ENCODE results near the gene CEP128. TPM values are rescaled to one million over a fixed set of nuclear protein-coding genes. Genes with fewer than 3 reads are reported as not detected.

Gene CEP128
- total RNA-seq, 4 donors from 2014 or later, result 3.8 to 12.0 (median 6.0) TPM

DNA sequence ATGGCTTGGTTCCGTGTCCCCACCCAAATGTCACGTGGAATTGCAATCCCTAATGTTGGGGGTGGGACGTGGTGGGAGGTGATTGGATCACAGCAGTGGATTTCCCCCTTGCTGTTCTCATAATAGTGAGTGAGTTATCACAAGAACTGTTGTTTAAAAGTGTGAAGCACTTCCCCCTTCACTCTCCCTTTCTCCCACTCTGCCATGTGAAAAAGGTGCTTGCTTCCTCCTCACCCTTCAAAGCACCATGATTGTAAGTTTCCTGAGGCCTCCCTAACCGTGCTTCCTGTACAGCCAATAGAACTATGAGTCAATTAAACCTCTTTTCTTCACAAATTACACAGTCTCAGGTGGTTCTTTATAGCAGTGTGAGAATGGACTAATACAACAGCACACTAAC, 5.3 kb upstream of the CEP128 start:
- no peak for ATAC-seq
- Histone ChIP-seq H3K4me1 (peaks cover 0 to 7% (median 3%) of the 10 kb centered on the region in 3 donors), H3K9me3 (no peaks in the 10 kb centered on the region), H3K27me3 (peaks cover 20% of the 10 kb centered on the region), H3K4me3 (no peak overlapping the region), H3K27ac (no peak overlapping the region), H3K36me3 (no peaks in the 10 kb centered on the region)
- WGBS, 2 donors (ENCODE audit: low coverage in 1 of 2), result 55 to 63% methylated on average over 4 of the region's 4 CpGs
- TF ChIP-seq POLR2A (IDR thresholded peaks at IDR 0.05) (no peak), EP300 (IDR thresholded peaks at IDR 0.05) (no peak), POLR2AphosphoS5 (IDR thresholded peaks at IDR 0.05) (no peak)
- TF ChIP-seq, protein P1, sequence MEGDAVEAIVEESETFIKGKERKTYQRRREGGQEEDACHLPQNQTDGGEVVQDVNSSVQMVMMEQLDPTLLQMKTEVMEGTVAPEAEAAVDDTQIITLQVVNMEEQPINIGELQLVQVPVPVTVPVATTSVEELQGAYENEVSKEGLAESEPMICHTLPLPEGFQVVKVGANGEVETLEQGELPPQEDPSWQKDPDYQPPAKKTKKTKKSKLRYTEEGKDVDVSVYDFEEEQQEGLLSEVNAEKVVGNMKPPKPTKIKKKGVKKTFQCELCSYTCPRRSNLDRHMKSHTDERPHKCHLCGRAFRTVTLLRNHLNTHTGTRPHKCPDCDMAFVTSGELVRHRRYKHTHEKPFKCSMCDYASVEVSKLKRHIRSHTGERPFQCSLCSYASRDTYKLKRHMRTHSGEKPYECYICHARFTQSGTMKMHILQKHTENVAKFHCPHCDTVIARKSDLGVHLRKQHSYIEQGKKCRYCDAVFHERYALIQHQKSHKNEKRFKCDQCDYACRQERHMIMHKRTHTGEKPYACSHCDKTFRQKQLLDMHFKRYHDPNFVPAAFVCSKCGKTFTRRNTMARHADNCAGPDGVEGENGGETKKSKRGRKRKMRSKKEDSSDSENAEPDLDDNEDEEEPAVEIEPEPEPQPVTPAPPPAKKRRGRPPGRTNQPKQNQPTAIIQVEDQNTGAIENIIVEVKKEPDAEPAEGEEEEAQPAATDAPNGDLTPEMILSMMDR (IDR thresholded peaks at IDR 0.05), result no peak

- Histone ChIP-seq H3K4me1 (peaks cover 0 to 9% (median 3%) of the 10 kb centered on the region in 3 donors), H3K4me3 (no peak overlapping the region), H3K27me3 (peaks cover 20% of the 10 kb centered on the region), H3K36me3 (no peaks in the 10 kb centered on the region), H3K27ac (no peak overlapping the region), H3K9me3 (no peaks in the 10 kb centered on the region)
- TF ChIP-seq, protein P1 (IDR thresholded peaks at IDR 0.05), result no peak
- TF ChIP-seq EP300 (IDR thresholded peaks at IDR 0.05) (no peak), POLR2A (IDR thresholded peaks at IDR 0.05) (no peak), POLR2AphosphoS5 (IDR thresholded peaks at IDR 0.05) (no peak)
- whole genome bisulfite sequencing, 2 donors (ENCODE audit: low coverage in 1 of 2), result 62 to 75% methylated on average over 1 of the region's 1 CpG
- no peak for ATAC-seq
Observed at GRCh38 chr14:80946187-80946586, 4.6 kb upstream of the CEP128 start.

DNA sequence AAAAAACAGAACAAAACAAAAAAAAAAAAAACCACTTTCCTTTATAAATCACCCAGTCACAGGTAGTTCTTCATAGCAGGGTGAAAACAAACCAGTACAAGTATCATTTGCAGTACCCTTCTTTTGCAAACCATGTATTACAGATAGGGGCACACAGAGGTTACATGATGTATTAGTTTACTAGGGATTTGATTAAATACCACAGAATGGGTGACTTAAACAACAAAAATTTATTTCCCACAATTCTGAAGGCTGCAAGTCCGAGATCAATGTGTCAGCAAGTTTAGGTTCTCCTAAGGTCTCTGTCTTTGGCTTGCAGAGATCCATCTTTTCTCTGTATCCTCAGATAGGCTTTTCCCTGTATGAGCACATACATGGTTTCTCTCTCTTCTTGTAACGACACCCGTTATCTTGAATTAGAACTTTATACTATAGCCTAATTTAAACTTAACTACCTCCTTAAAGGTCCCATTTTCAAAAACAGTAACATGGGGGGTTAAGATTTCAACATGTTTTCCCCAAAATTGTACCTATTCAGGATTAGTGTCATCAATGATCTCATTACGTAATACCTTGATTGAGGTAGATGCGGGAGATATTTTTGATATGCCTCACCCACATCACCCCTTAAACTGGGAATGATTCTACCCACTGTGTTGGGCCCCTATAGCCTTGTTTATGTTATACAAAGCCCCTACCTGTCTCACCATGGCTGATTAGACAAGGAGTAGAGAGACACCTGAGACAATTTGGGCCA, 3.5 kb upstream of the CEP128 start:
- no peak overlapping the region for H3K27ac ChIP-seq
- H3K9me3 ChIP-seq, result no peaks in the 10 kb centered on the region
- peaks cover 20% of the 10 kb centered on the region for H3K27me3 ChIP-seq
- peaks cover 0 to 21% (median 7%) of the 10 kb centered on the region in 3 donors for H3K4me1 ChIP-seq
- H3K4me3 ChIP-seq, result no peak overlapping the region
- H3K36me3 ChIP-seq, result no peaks in the 10 kb centered on the region
- ATAC-seq, result no peak
- 81 to 86% methylated on average over 5 of the region's 5 CpGs for WGBS, 2 donors (ENCODE audit: low coverage in 1 of 2)
- TF ChIP-seq POLR2AphosphoS5 (IDR thresholded peaks at IDR 0.05), result no peak
- TF ChIP-seq EP300 (IDR thresholded peaks at IDR 0.05), result no peak

DNA sequence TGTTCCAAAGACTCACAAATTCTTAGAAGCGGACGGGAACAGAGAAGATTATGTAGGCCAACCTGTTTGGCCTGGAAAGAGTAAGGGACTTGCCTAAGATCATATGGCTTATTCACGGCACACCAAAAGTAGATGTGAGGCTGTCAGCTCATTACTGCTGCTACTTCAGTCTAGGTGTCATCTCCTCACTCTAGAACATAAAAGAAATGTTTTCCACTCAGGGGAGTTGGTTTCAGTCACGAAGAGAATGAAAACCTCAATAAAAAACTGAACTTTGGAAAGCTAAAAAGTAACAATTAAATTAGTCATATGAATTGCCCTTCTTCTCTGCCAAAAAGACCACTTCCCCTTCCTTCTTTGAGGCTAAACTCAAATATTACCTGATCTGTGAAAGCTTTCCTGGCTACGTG, 658 bp upstream of the CEP128 start:
- WGBS, 2 donors (ENCODE audit: low coverage in 1 of 2), result 43 to 65% methylated on average over 5 of the region's 5 CpGs
- Histone ChIP-seq H3K36me3 (peaks cover 0 to 10% of the 10 kb centered on the region in 2 donors), H3K4me1 (peaks cover 0 to 21% (median 7%) of the 10 kb centered on the region in 3 donors), H3K4me3 (peak overlapping the region; percentile 72 to 80), H3K27ac (peak overlapping the region in 3 of 4 donors; percentile 65 to 71 (median 66)), H3K9me3 (no peaks in the 10 kb centered on the region), H3K27me3 (peaks cover 6% of the 10 kb centered on the region)
- TF ChIP-seq POLR2A (IDR thresholded peaks at IDR 0.05) (no peak), POLR2AphosphoS5 (IDR thresholded peaks at IDR 0.05) (no peak), EP300 (IDR thresholded peaks at IDR 0.05) (no peak)
- TF ChIP-seq, protein P1 (IDR thresholded peaks at IDR 0.05), result no peak
- no peak for ATAC-seq

DNA sequence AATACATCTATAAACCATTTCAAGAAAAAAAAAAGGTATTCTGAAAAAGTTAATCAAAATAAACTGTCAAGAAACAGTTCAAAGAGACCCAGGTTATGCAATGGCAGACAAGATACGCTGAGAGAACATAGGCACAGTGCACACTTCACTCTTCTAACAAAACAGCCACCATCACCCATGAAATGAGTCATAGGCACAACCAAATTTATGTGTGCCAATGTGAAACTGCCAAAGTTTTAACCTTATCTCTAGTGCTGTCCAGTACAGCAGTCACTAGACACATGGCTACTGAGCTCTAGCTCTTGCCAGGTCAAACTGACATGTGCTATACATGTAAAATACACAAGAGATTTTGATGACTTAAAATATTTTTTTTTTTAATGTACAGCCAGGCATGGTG, 1.4 kb downstream of the CEP128 start:
- no peak for ATAC-seq
- TF ChIP-seq POLR2AphosphoS5 (IDR thresholded peaks at IDR 0.05), result no peak
- TF ChIP-seq POLR2A (IDR thresholded peaks at IDR 0.05), result no peak
- TF ChIP-seq, protein P1 (IDR thresholded peaks at IDR 0.05), result no peak
- no peak for TF ChIP-seq EP300 (IDR thresholded peaks at IDR 0.05)
- Histone ChIP-seq H3K9me3 (no peaks in the 10 kb centered on the region), H3K4me1 (peaks cover 0 to 21% (median 7%) of the 10 kb centered on the region in 3 donors), H3K27me3 (no peaks in the 10 kb centered on the region), H3K27ac (no peak overlapping the region), H3K36me3 (peaks cover 0 to 10% of the 10 kb centered on the region in 2 donors), H3K4me3 (no peak overlapping the region)
- WGBS, 2 donors (ENCODE audit: low coverage in 1 of 2), result 79 to 83% methylated on average over 1 of the region's 1 CpG

Measured in gastroesophageal sphincter (tissue), 4 donors.